Epidermal melanocyte (primary cell): ENCODE results near the gene LAX1.
A peak's percentile ranks its signal among the peaks of the same experiment; 100 is the strongest.

Source experiments
- DNase-seq: peaks from one replicate; pipeline ENCODE4 v3.0.0; 2011; ENCODE audit warnings: low spot score; ENCODE audit not compliant: insufficient read length

The LAX1 gene

GRCh38 chr1:203807196-203807595 is 42.2 kb downstream of the LAX1 start:
- no peak for DNase-seq

- no peak for DNase-seq
Measured at GRCh38 chr1:203813581-203814341, 48.8 kb downstream of the LAX1 start.

- no peak for DNase-seq
Measured at GRCh38 chr1:203818399-203818798, 53.4 kb downstream of the LAX1 start.

GRCh38 chr1:203823306-203823705 is 58.3 kb downstream of the LAX1 start:
- DNase-seq: peak; percentile 18
